Measurements from ENCODE around the gene ADAP1. TPM values are rescaled to one million over a fixed set of nuclear protein-coding genes. Genes with fewer than 3 reads are reported as not detected.
A peak's percentile ranks its signal among the peaks of the same experiment; 100 is the strongest.
"Not testable (repeated sequence)": the region's sequence is repeated elsewhere in the genome, so short reads cannot be mapped to it uniquely, and the experiment has no call there.

The ADAP1 gene
- polyA plus RNA-seq, 3 donors = 10.6 to 13.9 (median 11.2) TPM

DNA sequence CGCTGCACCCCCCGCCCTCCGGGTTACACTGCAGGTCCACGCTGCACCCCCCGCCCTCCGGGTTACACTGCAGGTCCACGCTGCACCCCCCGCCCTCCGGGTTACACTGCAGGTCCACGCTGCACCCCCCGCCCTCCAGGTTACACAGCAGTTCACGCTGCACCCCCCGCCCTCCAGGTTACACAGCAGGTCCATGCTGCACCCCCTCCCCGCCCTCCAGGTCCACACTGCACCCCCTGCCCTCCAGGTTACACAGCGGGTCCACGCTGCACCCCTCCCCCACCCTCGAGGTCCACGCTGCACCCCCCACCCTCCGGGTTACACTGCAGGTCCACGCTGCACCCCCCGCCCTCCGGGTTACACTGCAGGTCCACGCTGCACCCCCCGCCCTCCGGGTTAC is 30.4 kb downstream of the ADAP1 start:
- not testable (repeated sequence) for DNase-seq (ENCODE audit: low read depth in 3 of 3, low spot score in 2 of 3)

DNA sequence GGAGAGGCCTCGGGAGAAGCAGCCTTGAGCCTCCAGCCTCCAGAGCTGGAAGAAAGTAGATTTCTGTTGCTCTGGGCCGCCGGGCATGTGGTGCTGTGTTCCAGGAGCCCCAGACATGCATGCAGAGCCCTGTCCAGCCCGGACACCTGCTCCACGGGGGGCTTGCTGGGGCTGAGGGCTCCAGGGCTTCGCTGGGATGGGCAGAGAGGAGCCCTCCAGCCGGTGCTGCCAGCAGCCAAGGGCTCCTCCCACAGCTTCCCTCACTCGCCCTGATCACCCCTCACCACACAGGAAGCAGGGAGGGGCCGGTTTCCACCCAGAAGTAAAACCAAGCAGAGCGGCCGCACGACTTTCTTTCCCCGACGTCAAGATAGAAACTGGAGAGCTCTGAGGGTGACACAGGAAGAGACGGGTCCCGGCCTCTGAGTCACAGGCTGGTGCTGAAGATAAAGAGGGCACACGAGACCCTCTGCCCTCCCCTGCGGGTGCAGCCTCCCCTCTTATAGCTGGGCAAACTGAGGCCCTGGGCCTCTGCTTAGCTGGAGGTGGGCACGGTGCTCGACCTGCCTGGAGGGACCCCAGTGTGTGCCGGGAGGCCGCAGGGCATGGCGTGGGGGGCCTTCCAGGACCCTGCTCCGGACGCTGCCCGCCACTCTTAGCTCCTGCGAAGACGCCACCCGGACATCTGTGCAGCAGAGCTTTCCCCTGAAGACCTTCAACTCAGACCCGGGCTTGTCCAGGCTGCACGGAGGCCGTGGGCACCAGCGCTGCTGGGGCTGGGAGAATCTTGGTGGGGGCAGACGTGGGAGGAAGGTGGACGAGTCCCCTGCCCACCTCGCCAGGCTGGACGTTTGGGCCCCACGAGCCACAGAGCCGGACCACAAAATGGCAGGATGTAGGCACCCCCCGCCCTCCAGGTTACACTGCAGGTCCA is 31.1 kb downstream of the ADAP1 start:
- peak in 1 of 3 donors; percentile 29 for DNase-seq (ENCODE audit: low read depth in 3 of 3, low spot score in 2 of 3)

DNA sequence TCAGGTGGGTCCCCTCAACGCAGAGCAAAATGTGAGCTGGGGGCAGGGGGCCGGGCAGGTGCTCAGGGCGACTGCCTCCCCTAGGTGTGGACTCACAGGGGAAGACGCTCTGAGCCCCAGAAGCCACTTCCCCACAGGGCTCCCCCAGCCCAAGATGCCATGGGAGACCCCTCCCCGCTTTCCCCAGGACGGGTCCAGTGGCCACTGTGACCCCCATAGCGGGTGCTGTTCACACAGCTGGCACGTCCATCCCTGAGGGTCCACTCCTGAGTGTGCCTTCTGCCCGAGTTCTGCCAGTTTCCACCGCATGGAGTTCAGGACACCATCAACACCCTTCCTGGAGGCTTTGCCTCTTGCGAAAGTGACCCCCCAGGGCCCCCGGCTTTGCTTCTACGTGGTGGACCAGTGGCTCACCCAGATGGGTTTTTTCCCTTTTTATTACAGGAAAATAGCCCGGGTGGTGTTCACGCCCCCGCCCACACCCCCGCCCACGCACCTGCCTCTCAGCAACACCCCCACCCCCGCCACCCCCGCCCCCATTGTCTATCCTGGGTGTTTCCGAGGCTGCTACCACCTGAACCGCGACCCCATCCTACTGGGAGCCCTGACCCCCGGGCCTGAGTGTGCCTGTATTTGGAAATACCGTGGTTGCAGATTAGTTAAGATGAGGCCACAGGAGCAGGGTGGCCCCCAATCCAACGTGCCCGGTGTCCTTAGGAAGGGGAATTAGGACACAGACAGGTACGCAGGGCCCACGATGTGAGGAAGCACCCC is 32.0 kb downstream of the ADAP1 start:
- no peak for DNase-seq (ENCODE audit: low read depth in 3 of 3, low spot score in 2 of 3)

DNA sequence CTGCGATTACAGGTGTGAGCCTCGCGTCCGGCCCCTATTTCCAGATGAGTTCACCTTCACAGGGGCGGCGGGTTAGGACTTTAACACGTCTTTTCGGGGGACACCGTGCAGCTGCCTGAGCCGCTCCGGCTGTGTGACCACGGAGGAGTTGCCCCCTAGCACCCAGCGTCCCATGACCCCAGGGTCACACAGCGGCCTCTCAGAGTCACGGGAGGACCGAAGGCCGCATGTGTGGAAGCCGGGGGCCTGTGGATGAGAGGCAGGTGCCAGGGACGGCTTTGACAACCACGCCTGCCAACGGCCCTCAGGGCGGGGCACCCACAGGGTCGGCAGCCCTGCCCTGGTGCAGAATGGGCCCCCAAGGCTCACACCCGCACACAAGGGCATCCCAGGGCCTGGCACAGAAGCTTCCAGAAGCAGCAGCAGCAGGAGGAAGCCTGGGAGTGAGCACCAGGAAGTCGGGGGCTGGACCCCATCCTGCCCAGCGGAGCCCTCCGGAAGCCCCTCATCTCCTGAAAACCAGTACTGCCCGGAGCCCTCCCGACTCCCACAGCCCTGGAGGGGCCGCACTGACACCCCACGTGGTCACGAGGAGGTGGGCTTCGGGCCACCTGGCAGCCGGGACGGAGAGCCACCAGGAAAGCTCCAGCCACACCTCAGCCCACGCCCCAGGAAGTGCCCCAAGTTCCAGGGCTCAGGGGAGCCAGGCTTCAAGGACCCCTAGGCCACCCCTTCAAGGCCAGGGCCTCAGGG is 32.7 kb downstream of the ADAP1 start:
- DNase-seq (ENCODE audit: low read depth in 3 of 3, low spot score in 2 of 3) = no peak

DNA sequence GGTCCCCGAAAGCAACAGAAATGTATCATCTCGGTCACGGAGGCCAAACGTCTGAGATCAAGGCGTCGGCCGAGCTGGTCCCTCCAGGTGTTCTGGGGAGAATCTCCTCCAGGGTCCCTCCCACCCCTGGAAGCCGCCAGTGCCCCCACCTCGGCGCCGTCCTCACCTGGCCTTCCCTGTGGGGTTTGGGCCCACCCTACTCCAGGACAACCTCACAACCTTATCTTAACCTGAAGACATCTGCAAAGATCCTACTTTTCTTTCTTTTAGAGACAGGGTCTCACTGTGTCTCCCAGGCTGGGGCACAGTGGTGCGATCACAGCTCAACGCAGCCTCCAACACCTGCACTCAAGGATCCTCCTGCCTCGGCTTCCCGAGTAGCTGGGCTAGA is 33.4 kb downstream of the ADAP1 start:
- DNase-seq (ENCODE audit: low read depth in 3 of 3, low spot score in 2 of 3) = no peak

DNA sequence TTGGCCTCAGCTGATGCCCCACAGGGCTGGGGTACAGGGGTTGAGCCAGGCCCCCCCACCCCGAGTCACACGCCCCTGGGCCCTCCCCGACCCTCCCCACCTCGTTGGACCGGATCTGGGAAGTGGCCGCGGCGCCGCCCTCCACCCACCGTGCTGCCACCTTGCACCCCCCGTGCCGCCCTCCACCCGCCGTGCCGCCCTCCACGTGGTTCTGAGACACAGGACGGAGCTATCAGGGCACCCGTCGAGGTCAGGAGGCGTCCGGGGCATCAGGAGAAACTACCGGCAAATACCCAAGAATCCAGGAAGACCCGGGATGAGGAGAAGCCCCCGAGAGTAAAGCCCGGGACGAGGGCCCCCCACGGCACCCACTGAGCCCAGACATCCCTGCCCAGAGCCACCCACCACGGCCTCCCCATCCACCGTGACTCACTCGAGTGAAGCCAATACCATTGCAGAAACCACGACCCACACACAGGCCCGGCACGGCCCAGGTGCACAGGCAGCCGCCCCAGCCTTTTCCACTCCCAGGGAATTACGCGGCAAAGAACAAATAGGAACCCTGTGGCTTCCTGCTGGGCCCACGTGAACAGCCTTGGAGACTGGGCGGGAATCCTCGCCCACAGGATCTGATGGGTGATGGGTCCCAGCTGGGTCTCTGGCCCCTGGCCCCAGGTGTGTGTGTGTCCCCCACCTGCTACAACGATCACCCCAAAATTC is 34.0 kb downstream of the ADAP1 start:
- no peak for DNase-seq (ENCODE audit: low read depth in 3 of 3, low spot score in 2 of 3)

DNA sequence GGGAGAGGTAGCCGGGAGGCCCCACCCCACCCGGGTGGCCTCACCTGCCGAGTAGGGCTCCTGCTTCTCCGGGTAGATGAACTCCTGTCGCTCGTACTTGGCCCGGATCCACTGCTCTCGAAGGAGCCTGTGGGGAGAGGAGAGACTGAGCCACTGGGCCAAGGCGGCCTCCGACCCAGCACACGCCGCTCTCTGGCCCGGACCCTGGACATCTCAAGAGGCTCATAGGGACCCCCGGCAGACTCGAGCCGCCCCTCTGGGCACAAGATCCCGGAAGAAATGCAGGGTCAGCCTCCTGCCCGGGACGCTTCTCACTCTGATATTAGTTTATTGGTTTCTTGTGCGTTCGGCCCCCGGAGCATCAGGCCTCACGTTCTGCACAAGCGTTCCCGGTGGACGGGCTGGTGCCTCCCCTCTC is 34.5 kb downstream of the ADAP1 start:
- DNase-seq (ENCODE audit: low read depth in 3 of 3, low spot score in 2 of 3) = no peak

DNA sequence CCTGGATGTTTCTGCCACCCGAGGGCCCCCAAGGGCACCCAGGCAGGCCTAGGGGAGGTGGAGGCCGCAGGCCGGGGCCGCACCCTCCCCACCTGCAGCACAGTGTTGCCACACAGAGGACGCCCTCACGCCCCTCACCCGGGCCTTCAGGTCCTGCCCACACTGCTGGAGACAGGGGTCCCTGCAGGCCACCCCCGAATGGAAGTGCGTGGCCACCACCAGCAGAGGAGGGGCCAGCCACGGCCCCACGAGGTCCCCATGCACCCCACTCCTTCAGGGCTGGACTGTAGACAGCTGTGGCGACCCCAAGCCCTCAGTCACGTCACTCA is 35.4 kb downstream of the ADAP1 start:
- DNase-seq (ENCODE audit: low read depth in 3 of 3, low spot score in 2 of 3) = no peak

DNA sequence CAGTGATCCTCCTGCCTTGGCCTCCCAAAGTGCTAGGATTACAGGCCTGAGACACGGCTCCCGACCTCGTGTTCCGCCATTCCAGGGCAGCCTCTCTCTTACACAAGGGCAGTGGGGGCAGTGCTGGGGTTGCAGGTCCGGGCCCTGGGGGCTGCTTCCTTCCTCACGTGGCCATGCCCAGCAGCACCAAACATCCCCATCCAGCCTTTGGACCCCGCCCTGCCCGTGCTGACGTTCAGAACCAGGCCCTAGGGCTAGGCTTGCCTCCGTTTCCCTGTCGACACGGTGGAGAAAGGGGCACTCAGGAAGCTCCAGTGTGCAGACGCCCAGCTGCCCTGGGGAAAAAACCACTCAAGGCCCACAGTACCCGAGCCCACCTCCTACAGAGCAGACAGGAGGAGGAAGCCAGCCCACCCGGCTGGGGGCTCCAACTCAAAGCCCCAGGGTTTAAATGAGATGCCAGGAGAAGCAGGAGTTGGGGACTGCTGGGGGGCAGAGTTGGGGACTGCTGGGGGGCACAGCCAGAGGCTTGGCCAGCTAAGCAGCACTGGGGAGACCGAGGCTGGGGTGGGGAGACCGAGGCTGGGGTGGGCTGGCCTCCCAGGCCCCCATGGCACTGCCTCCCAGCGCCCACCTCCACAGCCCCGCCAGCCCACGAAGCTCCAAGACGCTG is 35.9 kb downstream of the ADAP1 start:
- DNase-seq (ENCODE audit: low read depth in 3 of 3, low spot score in 2 of 3) = no peak

DNA sequence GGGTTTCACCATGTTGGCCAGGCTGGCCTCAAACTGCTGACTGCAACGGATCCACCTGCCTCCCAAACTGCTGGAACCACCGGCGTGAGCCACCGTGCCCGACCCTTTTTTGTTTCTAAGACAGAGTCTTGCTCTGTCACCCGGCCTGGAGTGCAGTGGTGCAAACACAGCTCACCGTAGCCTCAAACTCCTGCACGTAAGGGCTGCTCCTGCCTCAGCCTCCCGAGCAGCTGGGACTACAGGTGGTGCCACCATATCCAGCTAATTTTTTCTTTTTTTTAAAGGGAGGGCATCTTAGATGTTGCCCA is 36.4 kb downstream of the ADAP1 start:
- no peak for DNase-seq (ENCODE audit: low read depth in 3 of 3, low spot score in 2 of 3)

DNA sequence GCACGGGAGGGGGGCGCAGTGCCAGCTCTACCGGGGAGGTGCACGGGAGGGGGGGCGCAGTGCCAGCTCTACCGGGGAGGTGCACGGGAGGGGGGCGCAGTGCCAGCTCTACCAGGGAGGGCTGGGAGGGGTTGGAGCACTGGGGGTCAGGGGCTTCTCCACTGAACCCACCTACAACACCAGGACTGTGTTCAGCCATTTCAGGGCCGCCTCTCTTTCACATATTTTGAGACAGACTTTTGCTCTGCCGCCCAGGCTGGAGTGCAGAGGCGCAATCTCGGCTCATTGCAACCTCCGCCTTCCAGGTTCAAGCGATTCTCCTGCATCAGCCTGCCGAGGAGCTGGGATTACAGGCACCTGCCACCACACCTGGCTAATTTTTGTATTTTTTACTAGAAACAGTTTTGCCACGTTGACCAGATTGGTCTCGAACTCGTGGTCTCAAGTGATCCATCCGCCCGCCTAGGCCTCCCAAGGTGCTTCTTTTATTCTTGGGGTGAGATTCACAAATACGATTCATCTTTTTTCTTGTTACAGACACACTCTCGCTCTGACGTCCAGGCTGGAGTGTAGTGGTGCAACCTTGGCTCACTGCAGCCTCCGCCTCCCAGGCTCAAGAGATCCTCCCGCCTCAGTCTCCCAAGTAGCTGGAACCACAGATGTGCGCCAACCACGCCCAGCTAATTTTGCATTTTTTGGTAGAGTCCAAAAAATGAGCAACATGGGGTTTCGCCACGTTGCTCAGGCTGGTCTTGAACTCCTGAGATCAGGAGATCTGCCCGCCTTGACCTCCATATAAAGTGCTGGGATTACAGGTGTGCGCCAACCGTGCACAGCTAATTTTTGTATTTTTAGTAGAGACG is 37.0 kb downstream of the ADAP1 start:
- DNase-seq (ENCODE audit: low read depth in 3 of 3, low spot score in 2 of 3) = no peak

DNA sequence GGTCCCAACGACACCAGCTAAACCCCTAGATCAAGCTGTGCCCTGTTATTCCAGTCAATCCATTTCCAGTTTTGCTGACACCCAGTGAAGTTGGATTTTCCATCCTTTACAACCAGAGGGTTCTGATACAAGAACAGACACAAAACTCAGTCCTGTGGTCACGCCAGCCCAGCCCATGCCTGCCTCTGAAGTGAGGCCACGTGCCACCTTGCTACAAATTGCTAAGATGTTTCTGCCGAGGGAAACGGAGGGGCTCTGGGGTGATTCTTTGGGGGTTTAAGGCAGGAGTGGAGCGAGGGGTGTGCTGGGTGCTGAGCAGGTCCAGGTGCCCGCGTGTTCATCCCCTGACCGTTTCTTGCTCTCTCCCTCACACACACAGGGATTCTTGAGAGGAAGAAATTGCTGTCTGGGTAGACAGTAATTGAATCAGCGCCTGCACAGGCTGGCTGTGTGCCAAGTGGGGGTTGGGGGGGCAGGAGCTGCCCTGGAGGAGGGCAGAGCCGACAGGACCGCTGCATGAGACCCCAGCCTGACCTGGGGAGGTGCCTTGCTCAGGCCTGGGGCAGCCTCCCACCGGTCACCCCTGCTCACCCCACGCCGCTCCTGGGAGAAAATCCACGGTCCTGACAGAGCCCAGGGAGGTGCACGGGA is 38.1 kb downstream of the ADAP1 start:
- DNase-seq (ENCODE audit: low read depth in 3 of 3, low spot score in 2 of 3) = no peak

DNA sequence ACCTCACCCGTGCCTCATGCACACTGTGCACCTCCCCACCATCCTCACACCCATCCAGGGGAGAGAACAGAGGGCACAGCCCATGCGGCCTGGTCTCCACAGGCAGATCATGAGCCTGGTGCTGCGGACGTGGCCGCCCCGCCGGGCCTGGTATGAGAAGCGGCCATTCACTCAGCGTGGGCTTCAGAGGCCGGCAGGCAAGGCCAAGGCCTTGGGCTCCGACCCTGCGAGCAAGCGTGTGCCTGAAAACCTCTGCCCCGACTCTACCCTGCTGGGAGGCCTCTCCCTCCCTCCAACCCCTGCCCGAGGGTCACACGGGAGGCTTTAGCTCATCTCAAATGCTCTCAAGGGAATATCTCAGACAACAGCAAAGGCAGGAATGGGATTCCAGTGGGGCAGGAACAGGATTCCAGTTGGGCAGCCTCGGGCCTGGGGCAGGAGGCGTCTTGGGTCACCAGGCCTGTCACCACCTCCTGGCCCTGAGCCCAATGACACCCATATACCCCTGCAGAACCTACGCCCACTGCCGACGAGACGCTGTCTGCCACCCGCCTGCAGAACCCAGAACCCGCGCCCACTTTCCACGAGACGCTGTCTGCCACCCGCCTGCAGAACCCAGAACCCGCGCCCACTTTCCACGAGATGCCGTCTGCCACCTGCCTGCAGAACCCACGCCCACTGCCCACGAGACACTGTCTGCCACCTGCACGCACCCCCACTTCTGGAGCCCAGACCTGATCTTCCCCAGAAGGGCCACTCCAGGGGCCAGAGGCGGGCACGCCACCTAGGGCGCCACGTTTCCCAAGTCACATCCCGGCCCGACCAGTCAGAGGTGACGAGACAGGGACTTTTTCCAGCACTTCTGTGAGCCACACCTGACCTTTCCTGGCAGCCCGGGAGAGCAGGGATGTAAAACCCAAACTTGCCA is 38.9 kb downstream of the ADAP1 start:
- DNase-seq (ENCODE audit: low read depth in 3 of 3, low spot score in 2 of 3) = no peak

DNA sequence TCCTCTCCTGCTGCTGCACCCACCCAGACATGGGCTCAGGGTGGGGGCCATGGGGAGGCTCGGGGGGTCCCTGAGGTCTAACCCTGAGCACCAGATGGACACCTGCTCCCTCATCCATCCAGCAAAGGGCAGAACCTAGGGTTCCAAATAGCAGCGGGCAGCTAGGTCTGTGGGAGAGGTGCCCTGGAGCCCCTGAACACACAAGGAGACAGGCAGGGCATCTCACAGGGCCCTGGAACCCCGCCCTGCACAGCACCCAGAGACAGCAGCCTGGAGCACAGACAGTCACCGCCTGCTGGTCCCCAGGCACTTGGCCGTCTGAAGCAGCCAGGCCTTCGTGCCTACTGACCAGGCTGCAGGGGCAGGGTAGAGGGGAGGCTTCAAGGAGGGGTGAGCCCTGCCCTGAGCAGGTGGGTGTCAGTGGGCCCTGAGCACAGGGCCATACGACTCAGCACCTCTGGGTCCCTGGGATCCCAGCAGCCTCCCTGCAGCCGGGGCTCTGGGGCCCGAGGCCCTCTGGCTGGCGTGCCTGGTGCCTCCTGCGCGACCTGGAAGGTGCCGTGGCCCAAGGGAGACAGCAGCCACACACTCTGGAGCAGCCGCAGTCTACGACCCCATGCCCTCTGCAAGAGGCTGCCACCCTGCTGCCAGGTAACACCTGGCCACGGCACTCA is 39.8 kb downstream of the ADAP1 start:
- no peak for DNase-seq (ENCODE audit: low read depth in 3 of 3, low spot score in 2 of 3)

DNA sequence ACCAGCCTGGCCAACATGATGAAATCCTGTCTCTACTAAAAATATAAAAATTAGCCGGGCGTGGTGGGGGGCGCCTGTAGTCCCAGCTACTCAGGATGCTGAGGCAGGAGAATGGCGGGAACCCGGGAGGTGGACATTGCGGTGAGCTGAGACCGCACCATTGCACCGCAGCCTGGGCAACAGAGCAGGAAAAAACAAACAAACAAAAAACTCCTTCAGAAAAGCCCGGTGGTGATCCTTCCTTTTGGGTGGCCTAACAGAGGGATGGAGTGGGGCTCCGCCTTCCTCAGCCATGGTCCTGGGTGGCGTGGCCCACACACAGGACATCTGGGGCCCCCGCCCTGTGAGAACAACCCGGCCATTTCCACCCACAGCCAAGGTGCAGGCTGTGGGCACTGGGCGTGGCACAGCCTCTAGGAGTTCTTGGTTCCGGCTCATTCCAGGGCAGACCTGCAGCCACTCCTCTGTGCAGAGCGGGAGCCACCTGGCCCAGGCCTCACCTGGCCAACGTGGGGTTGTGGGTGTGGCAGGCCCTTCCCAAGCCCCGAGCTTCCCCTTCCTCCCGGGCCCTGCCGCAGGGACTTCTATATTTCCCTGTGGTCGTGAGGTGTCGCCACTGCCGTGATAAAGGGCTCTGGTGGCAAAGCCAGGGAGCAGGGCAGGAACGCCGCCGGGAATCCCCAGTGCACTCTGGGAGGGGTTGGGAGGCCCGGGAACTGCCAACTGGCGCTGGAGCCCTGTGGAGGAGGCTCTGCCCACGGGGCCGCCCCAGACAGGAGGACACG is 40.6 kb downstream of the ADAP1 start:
- no peak for DNase-seq (ENCODE audit: low read depth in 3 of 3, low spot score in 2 of 3)

DNA sequence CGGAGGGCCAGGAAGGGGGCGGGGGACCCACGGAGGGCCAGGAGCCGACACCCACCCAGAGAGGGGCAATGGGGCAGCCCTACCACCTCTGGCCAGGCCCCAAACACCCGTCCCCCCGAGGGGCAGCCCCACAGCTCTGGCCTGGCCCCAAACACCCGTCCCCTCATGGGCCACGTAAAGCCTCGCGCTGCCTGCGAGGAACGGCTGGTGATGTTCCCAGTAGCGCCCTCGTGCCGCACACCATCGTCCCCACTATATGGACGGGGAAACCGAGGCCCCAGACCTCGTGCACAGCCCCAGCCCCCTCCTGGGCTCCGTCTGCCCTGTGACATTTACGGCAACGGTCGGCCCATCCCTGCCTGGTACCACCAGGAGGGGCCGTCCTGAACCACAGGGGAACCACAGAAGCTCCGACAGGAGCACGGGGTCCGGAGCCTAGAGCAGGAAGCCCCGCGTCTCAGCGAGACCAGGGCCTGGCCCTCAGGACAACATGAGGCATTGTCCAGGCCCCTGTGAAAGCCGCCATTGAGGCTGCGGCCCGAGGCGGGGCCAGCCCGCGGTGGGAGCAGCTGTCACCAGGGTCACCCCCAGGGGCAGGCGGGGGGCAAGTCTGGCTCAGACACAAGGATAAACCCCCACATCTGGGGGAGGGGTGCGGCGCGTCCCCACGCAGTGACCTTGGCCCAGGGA is 42.5 kb downstream of the ADAP1 start:
- no peak for DNase-seq (ENCODE audit: low read depth in 3 of 3, low spot score in 2 of 3)
